ENCODE data around the gene LCN9. TPM values are rescaled to one million over a fixed set of nuclear protein-coding genes. Genes with fewer than 3 reads are reported as not detected.

The LCN9 gene
- total RNA-seq, 1 experiment from 2014 or later: 0.52 TPM

DNA sequence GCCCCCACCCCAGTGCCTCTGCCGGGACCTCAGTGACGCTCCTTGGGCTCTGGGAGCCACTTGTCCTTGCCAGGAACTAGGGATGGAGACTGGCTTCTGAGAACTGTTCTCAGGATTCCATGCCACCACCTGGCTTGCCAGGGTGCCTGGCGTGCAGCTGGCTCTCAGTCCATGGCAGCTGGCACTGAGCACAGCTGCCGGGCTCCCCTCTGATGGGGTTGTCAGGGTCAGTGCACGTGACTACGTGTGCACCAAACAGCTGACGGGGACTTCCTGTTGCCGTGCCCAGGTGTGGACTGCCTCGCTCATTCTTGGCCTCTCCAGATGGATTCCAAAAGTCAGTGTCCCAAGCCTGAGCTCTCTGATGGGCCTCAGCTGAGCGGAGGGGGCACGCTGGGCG, 48.3 kb downstream of the LCN9 start:
- Histone ChIP-seq H3K23ac (ENCODE audit: insufficient read length, low read depth, low read length) (no peak overlapping the region), H2AK5ac (ENCODE audit: insufficient read length, low read length) (no peak overlapping the region), H3K79me1 (ENCODE audit: insufficient read depth, low read depth, low read length, poor library complexity, severe bottlenecking) (no peaks in the 10 kb centered on the region), H2BK5ac (ENCODE audit: insufficient read length, low read length) (no peak overlapping the region), H3K27me3 (ENCODE audit: insufficient read depth, low read length) (peaks cover 6% of the 10 kb centered on the region; the same call in 1 of the 2 replicates), H2BK20ac (ENCODE audit: low read depth, low read length, poor library complexity, severe bottlenecking) (no peak overlapping the region), H2AFZ (ENCODE audit: low read length) (no peak overlapping the region), H3K9me3 (ENCODE audit: control insufficient read depth, low read depth, low read length) (no peaks in the 10 kb centered on the region), H3K18ac (ENCODE audit: insufficient read length, low read depth, low read length) (no peak overlapping the region), H3K9ac (ENCODE audit: extremely low read depth, insufficient read length, low read length) (no peak overlapping the region), H2BK12ac (ENCODE audit: insufficient read length, low read depth, low read length) (no peak overlapping the region), H3K4ac (ENCODE audit: low read depth, low read length) (no peak overlapping the region), H3K79me2 (ENCODE audit: insufficient read depth, low read length) (no peaks in the 10 kb centered on the region), H4K8ac (replicated peaks; ENCODE audit: insufficient read length, low read depth, low read length) (no peak overlapping the region), H4K20me1 (ENCODE audit: control insufficient read depth, insufficient read depth, insufficient read length) (no peaks in the 10 kb centered on the region), H3K4me2 (ENCODE audit: insufficient read depth, insufficient read length, low read length) (no peak overlapping the region), H3K27ac (ENCODE audit: insufficient read length, low read depth, low read length) (no peak overlapping the region), H2BK120ac (ENCODE audit: low read depth, low read length, poor library complexity, severe bottlenecking) (no peak overlapping the region), H3K14ac (ENCODE audit: insufficient read depth, low read length) (no peak overlapping the region), H3K4me1 (ENCODE audit: insufficient read depth, low read length) (no peaks in the 10 kb centered on the region), H3K23me2 (ENCODE audit: insufficient read length, low read depth, low read length, poor library complexity, severe bottlenecking) (no peaks in the 10 kb centered on the region), H2BK15ac (ENCODE audit: low read depth, low read length) (no peak overlapping the region), H4K91ac (ENCODE audit: insufficient read length, low read depth, low read length) (no peak overlapping the region), H3K56ac (ENCODE audit: insufficient read length, low read depth, low read length) (no peak overlapping the region), H4K5ac (ENCODE audit: insufficient read length, low read depth, low read length) (no peak overlapping the region), H3T11ph (ENCODE audit: low read length) (no peak overlapping the region)
- DNase-seq: no peak
- no peaks in the 10 kb centered on the region; a peak in 1 of 5 replicates for H3K9me3 Mint-ChIP-seq
- no CpG with 5 or more reads among the region's 12 CpGs for WGBS (ENCODE audit: extremely low coverage, insufficient read length, low lambda C conversion rate)
- H3K4me1 Mint-ChIP-seq: peaks cover 0 to 5% of the 10 kb centered on the region in 2 experiments; a peak in 1 of 4 replicates
- no peak overlapping the region for H3K4me3 Mint-ChIP-seq
- TF ChIP-seq, protein P1, sequence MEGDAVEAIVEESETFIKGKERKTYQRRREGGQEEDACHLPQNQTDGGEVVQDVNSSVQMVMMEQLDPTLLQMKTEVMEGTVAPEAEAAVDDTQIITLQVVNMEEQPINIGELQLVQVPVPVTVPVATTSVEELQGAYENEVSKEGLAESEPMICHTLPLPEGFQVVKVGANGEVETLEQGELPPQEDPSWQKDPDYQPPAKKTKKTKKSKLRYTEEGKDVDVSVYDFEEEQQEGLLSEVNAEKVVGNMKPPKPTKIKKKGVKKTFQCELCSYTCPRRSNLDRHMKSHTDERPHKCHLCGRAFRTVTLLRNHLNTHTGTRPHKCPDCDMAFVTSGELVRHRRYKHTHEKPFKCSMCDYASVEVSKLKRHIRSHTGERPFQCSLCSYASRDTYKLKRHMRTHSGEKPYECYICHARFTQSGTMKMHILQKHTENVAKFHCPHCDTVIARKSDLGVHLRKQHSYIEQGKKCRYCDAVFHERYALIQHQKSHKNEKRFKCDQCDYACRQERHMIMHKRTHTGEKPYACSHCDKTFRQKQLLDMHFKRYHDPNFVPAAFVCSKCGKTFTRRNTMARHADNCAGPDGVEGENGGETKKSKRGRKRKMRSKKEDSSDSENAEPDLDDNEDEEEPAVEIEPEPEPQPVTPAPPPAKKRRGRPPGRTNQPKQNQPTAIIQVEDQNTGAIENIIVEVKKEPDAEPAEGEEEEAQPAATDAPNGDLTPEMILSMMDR (conservative IDR thresholded peaks at IDR 0.05): no peak
- peaks cover 45% of the 10 kb centered on the region for H3K27me3 Mint-ChIP-seq (ENCODE audit: low read depth)
- H3K36me3 Mint-ChIP-seq (ENCODE audit: insufficient read depth in 1 of 3, low read depth in 3 of 3): no peaks in the 10 kb centered on the region
- H3K27ac Mint-ChIP-seq: no peak overlapping the region
